ENCODE results near the gene LZTR1. TPM values are rescaled to one million over a fixed set of nuclear protein-coding genes. Genes with fewer than 3 reads are reported as not detected.

The LZTR1 gene
- total and polyA plus RNA-seq, 2 of the 8 experiments (the other 6 are each of a cell fraction or from before 2014, with no cell fraction given) = 22.3 to 31.0 TPM

DNA sequence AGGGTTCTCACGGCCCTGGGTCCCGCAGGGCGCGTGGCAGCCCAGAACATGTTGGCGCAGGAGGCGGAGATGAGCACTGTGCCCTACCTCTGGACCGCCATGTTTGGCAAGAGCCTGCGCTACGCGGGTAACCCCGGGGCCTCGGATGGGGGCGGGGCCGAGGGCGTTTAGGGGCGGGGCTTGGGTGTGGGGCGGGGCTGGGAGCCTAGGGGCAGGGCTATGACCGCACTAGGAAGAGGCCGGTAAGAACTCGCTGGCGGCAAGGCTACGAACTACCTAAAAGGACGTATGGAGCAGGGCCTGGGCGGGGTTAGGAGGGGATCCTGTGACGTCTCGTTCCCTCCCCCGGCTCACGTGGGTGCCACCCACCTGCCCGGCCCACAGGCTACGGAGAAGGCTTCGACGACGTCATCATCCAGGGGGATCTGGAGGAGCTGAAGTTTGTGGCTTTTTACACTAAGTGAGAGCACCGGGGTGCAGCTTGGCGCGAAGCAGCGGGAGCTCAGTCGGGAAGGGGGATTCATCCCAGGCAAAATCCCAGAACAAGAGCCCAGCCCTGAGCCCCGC is 2.8 kb upstream of the LZTR1 start (continued):
- TF ChIP-seq RNF2 (IDR thresholded peaks at IDR 0.05; ENCODE audit: borderline replicate concordance, low read depth, low read length, missing control alignments, poor library complexity, severe bottlenecking) = no peak
- no peak for TF ChIP-seq POU5F1 (IDR thresholded peaks at IDR 0.05; ENCODE audit: low read depth, low read length)
- TF ChIP-seq BCL11A (IDR thresholded peaks at IDR 0.05; ENCODE audit: low read depth in 2 of 2, low read length in 2 of 2) = no peak
- TF ChIP-seq RBBP5 (IDR thresholded peaks at IDR 0.05; ENCODE audit: borderline replicate concordance, low read depth, low read length) = no peak
- TF ChIP-seq SP4 (IDR thresholded peaks at IDR 0.05; ENCODE audit: low read length) = no peak
- no peak for TF ChIP-seq RFX5 (IDR thresholded peaks at IDR 0.05; ENCODE audit: borderline replicate concordance, low read depth, low read length)
- TF ChIP-seq TBP (IDR thresholded peaks at IDR 0.05; ENCODE audit: low read depth, low read length) = peak; percentile 40; the same call in 1 of the 2 replicates
- TF ChIP-seq CHD2 (IDR thresholded peaks at IDR 0.05; ENCODE audit: low read length) = no peak
- peak; percentile 87 for TF ChIP-seq YY1 (IDR thresholded peaks at IDR 0.05; ENCODE audit: low read depth, low read length)
- TF ChIP-seq SAP30 (IDR thresholded peaks at IDR 0.05; ENCODE audit: insufficient read depth, insufficient replicate concordance, low read length) = no peak
- TF ChIP-seq HDAC2 (IDR thresholded peaks at IDR 0.05; ENCODE audit: borderline replicate concordance in 1 of 2, low read depth in 2 of 2, low read length in 2 of 2) = peak; percentile 17 to 56; a peak in 2 of 4 replicates
- no peak for TF ChIP-seq SRF (IDR thresholded peaks at IDR 0.05; ENCODE audit: low read depth, low read length)
- no peak for TF ChIP-seq TCF12 (IDR thresholded peaks at IDR 0.05; ENCODE audit: low read depth, low read length)
- TF ChIP-seq EGR1 (IDR thresholded peaks at IDR 0.05; ENCODE audit: borderline replicate concordance, low read depth, low read length) = 0 out of 2 replicates have a peak, but pooled peaks have one; percentile 28
- TF ChIP-seq, protein P1, sequence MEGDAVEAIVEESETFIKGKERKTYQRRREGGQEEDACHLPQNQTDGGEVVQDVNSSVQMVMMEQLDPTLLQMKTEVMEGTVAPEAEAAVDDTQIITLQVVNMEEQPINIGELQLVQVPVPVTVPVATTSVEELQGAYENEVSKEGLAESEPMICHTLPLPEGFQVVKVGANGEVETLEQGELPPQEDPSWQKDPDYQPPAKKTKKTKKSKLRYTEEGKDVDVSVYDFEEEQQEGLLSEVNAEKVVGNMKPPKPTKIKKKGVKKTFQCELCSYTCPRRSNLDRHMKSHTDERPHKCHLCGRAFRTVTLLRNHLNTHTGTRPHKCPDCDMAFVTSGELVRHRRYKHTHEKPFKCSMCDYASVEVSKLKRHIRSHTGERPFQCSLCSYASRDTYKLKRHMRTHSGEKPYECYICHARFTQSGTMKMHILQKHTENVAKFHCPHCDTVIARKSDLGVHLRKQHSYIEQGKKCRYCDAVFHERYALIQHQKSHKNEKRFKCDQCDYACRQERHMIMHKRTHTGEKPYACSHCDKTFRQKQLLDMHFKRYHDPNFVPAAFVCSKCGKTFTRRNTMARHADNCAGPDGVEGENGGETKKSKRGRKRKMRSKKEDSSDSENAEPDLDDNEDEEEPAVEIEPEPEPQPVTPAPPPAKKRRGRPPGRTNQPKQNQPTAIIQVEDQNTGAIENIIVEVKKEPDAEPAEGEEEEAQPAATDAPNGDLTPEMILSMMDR (IDR thresholded peaks at IDR 0.05; ENCODE audit: control extremely low read depth in 1 of 3, insufficient read depth in 1 of 3, low read depth in 1 of 3, low read length in 3 of 3) = no peak
- no peak for TF ChIP-seq RXRA (IDR thresholded peaks at IDR 0.05; ENCODE audit: insufficient read depth, low read depth, low read length)
- no peak for TF ChIP-seq EZH2 (IDR thresholded peaks at IDR 0.05; ENCODE audit: low read depth, low read length, severe bottlenecking)
- no peak for TF ChIP-seq HDAC6 (IDR thresholded peaks at IDR 0.05; ENCODE audit: low read depth, low read length)
- no peak for TF ChIP-seq CBX8 (IDR thresholded peaks at IDR 0.05; ENCODE audit: borderline replicate concordance, low read depth, low read length)
- no peak for TF ChIP-seq CBX5 (IDR thresholded peaks at IDR 0.05; ENCODE audit: low read depth, low read length)
- TF ChIP-seq KDM5A (IDR thresholded peaks at IDR 0.05; ENCODE audit: low read length) = no peak
- TF ChIP-seq JUND (IDR thresholded peaks at IDR 0.05; ENCODE audit: low read length) = no peak
